Lower leg skin (tissue), 3 donors: Measurements from ENCODE around the gene SYAP1.
"Not testable (repeated sequence)": the region's sequence is repeated elsewhere in the genome, so short reads cannot be mapped to it uniquely, and the experiment has no call there.

Experiments
- CTCF ChIP-seq, 3 donors: fragments of 450-650 bp; IDR thresholded peaks; one replicate each; pipeline ENCODE4 v1.5.1; 2016; ENCODE audit warnings: antibody characterized with exemption in 3 of 3, mild to moderate bottlenecking in 3 of 3, moderate library complexity in 2 of 3
- POLR2A ChIP-seq, 2 donors: fragments of 450-650 bp; IDR thresholded peaks; one replicate each; pipeline ENCODE4 v1.6.1; 2016 to 2017; ENCODE audit warnings: antibody characterized with exemption in 2 of 2, mild to moderate bottlenecking in 1 of 2, moderate library complexity in 1 of 2

DNA sequence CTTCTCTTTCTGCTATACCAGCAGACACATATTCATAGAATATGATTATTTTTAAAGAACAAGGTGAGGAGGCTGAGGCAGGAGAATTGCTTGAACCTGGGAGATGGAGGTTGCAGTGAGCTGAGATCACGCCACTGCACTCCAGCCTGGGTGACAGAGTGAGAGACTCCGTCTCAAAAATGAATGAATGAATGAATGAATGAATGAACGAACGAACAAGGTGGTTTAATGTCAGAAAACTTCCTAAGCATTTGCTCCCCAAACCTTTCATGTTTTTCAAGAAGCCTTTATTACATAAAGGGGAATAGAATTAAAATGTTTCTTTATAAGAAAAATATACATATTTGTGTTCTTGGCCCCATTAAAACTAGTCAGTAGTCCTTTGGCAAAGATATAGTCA lies 42.1 kb downstream of the SYAP1 start:
- TF ChIP-seq CTCF, POLR2A (IDR thresholded peaks at IDR 0.05): not testable (repeated sequence)
